ENCODE measurements around the gene C1orf210.

- TF ChIP-seq CTCF (IDR thresholded peaks at IDR 0.05 in 2 of 3, conservative IDR thresholded peaks at IDR 0.05 in 1 of 3; ENCODE audit: borderline replicate concordance in 1 of 3, insufficient read depth in 1 of 3, low read depth in 2 of 3, low read length in 2 of 3) (no peak), POLR2A (IDR thresholded peaks at IDR 0.05; ENCODE audit: borderline replicate concordance, extremely low read depth, insufficient read depth, insufficient read length) (no peak), POLR2AphosphoS5 (IDR thresholded peaks at IDR 0.05; ENCODE audit: low read depth, low read length) (no peak), EZH2 (IDR thresholded peaks at IDR 0.05) (no peak), EZH2phosphoT487 (IDR thresholded peaks at IDR 0.05; ENCODE audit: borderline replicate concordance) (no peak), EGR1 (IDR thresholded peaks at IDR 0.05; ENCODE audit: low read depth) (no peak), CEBPB (IDR thresholded peaks at IDR 0.05; ENCODE audit: low read depth) (no peak), ZFX (IDR thresholded peaks at IDR 0.05) (no peak)
- TF ChIP-seq, protein P1, sequence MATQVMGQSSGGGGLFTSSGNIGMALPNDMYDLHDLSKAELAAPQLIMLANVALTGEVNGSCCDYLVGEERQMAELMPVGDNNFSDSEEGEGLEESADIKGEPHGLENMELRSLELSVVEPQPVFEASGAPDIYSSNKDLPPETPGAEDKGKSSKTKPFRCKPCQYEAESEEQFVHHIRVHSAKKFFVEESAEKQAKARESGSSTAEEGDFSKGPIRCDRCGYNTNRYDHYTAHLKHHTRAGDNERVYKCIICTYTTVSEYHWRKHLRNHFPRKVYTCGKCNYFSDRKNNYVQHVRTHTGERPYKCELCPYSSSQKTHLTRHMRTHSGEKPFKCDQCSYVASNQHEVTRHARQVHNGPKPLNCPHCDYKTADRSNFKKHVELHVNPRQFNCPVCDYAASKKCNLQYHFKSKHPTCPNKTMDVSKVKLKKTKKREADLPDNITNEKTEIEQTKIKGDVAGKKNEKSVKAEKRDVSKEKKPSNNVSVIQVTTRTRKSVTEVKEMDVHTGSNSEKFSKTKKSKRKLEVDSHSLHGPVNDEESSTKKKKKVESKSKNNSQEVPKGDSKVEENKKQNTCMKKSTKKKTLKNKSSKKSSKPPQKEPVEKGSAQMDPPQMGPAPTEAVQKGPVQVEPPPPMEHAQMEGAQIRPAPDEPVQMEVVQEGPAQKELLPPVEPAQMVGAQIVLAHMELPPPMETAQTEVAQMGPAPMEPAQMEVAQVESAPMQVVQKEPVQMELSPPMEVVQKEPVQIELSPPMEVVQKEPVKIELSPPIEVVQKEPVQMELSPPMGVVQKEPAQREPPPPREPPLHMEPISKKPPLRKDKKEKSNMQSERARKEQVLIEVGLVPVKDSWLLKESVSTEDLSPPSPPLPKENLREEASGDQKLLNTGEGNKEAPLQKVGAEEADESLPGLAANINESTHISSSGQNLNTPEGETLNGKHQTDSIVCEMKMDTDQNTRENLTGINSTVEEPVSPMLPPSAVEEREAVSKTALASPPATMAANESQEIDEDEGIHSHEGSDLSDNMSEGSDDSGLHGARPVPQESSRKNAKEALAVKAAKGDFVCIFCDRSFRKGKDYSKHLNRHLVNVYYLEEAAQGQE (IDR thresholded peaks at IDR 0.05; ENCODE audit: low read depth): no peak
These were observed 18.5 kb downstream of the C1orf210 start for GRCh38 chr1:43266881-43267280.
